Activated CD8-positive, alpha-beta memory T cell treated with anti-CD3 and anti-CD28 coated beads, Interleukin-2, amount 50 U/mL, for 24 hours (primary cell): ENCODE measurements around the gene ZNF578.
A peak's percentile ranks its signal among the peaks of the same experiment; 100 is the strongest.
"Not testable (repeated sequence)": the region's sequence is repeated elsewhere in the genome, so short reads cannot be mapped to it uniquely, and the experiment has no call there.

ENCODE experiments used
- DNase-seq: peaks from one replicate; pipeline ENCODE4 v3.0.0-alpha.2; 2020; ENCODE audit errors: extremely low read depth

Gene ZNF578

DNA sequence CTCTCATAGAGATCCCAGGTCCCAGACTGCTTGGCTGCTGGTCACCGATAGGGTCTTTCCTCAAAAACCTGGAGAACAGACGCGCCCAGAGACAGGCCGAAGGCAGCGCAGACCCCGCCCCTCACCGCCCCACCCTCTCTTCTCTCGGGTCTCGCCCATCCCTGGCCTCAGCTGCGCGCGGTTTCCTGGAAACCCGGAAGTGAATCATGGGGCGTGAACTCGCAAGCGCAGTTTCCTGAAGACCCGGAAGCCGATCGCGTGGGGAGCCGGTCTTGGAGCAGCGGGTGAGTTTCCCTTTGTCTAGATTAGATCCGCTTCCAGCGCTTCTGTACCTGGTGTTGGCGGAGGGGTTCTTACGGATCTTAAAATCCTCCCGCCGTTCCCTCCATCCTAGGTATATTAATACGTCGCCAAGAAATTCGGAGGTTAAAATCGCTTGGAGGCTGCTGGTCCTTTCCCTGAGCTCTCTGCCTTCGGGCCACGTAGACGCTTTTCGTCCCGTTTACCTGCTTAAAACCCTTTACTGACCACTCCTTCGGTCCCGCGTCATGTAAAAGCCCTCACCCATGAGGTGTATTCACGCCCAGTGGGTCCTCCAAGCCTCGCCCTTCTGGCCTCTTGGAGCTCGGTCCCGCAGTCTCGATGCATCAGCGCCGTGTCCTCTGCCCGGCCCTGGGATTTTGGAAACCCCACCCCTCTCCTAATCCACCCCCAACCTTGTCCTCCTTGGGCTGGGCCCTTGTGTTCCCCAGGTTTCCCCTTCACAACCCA, at the start of gene ZNF578:
ZNF578 (plus strand) TSS at position 230 of the 771 bp plus-strand sequence. CDS start 48,293 bp downstream, outside the sequence.
- DNase-seq: peak; percentile 33

DNA sequence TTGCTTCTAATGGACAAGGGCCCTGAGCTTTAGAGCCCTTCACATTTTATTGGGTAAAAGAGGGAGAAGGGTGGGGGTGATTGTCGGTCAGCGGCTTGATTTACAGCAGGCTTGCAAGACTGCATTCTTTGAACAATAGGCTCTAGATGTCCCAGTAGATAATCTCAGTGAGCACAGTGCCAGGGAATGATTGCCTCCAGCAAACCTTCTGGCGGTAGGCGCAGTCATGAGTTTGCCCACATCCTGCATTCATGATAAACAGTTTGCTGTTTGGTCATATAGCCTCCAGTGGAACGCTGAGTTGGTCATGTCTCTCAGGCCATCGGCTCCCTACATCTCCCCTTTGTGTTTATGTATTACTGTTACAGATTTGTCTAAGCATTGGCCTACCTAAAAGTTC, 43.1 kb upstream of the ZNF578 start:
- no peak for DNase-seq

DNA sequence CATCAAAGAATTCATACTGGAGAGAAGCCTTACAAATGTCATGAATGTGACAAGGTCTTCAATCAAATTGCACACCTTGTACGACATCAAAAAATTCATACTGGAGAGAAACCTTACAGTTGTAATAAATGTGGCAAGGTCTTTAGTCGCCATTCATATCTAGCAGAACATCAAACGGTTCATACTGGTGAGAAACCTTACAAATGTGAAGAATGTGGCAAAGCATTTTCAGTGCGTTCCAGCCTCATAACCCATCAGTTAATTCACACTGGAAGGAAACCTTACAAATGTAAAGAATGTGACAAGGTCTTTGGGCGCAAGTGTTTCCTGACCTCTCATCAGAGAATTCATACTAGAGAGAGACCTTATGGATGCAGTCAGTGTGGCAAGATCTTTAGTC, 37.6 kb upstream of the ZNF578 start:
- no peak for DNase-seq

DNA sequence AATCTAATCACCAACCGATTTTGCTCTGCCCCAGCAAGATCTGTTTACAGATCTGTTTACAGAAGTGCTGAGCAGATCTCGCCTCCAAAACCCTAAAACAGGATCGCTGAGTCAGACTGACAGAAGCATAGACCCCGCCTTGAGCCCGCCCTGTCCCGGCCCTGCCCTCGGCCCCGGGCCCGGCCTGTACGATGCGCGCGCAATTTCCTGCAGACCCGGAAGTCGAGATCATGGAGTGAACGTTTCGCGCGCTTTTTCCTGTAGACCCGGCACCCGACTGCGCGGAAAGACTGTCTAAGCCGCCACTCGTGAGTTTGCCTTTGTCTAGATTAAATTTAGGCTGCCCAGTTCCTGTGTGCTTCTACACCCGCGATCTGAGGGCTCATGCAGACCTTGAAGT, 24.4 kb upstream of the ZNF578 start, which contains the start of gene ZNF534:
ZNF534 (plus strand) TSS at position 212 of the 400 bp plus-strand sequence. CDS start 2,327 bp downstream, outside the sequence.
- no peak for DNase-seq

DNA sequence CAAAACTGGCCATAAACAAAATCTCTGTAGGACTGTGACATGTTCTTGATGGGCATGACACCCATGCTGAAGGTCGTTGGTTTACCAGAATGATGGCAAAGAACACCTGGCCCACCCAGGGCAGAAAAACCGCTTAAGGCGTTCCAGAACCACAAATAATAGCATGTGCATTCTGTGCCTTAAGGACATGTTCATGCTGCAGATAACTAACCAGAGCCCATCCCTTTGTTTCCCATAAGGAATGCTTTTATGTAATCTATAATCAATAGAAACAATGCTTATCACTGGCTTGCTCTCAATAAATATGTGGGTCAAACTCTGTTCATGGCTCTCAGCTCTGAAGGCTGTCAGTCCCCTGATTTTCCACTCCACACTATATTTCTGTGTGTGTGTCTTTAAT, 11.2 kb upstream of the ZNF578 start:
- no peak for DNase-seq

DNA sequence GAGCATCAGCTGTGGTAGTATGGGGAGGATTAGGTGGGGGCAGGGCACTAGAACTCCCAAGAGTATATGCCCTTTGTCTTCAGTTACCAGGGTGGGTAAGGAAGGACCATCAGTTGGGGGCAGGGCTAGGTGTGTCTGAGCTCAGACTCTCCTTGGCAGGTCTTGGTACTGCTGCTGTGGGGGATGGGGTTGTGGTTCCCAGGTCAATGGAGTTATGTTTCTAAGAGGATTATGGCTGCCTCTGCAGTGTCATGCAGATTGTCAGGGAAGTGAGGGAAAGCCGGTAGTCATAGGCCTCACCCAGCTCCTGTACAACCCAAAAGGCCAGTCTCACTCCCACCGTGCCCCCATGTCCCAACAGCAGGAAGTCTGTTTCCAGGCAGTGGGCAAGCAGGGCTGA, 8.8 kb upstream of the ZNF578 start:
- no peak for DNase-seq

DNA sequence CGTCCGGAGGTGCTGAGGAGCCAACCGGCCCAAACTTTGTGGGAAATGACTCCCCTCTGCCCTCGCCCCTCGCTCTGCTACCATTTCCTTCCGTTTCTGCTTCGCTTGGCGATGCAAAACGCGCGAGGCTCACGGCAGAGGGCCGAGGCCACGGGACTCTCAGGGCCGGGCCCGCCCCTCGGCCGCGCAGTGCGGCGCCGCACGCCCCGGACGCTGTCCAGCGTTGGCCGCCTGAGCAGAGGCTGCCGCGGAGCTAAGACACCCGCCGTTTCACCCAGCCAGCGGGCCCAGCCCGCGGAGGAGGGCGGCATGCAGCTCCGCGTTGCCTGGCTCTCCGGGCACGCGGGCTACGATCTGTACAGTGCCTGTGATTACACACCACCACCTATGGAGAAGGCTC, 2.1 kb upstream of the ZNF578 start:
- DNase-seq: no peak

DNA sequence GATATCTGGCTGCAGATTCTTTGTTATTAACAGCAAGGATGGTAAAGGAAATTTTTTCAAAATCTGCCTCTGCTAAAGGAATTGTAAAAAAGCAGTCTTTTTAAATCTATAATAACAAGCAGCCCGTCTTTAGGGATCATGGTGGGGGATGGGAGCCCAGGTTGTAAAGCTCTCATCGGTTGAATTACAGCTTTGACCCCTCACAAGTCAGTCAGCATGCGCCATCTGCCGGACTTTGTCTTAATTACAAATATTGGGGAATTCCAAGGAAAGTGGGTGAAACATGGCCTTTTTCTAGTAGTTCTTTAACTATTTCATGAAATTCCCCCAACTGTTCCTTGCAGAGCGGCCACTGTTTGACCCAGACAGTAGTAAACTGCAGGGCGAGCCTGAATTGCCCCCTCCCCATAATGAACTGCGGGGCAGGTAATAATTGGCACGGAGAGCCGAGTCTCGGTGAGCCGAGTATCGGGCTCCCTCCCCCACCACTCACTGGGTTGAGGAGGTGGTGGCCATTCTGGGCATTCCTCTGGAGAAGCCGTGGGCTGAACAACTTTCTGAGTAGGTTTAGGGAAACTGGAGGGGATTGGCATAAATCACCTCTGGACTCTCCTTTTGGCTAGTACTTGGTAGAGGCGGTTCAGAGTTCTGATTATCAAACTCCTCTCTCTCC, 11.6 kb downstream of the ZNF578 start:
- DNase-seq: no peak

DNA sequence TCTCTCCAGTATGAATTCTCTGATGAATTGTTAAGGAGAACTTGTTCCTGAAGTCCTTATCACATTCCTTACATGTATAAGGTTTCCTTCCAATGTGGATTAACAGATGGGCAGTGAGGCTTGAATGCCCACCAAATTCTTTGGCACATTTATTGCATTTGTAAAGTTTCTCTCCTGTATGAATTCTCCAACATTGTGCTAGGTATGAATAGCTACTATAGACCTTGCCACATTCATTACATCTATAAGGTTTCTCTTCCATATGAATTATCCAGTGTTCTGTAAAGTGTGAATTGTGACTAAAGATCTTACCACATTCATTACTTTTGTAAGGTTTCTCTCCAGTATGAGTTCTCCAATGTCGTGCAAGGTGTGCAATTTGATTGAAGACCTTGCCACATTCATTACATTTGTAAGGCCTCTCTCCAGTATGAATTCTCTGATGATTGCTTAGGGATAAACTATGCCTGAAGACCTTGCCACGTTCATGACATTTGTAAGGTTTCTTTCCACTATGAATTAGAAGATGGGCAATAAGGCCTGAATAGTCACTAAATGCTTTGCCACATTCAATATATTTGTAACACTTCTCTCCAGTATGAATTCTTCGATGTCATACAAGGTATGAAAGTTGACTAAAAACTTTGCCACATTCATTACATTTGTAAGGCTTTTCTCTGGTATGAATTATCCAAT, 20.4 kb downstream of the ZNF578 start:
- DNase-seq: no peak

DNA sequence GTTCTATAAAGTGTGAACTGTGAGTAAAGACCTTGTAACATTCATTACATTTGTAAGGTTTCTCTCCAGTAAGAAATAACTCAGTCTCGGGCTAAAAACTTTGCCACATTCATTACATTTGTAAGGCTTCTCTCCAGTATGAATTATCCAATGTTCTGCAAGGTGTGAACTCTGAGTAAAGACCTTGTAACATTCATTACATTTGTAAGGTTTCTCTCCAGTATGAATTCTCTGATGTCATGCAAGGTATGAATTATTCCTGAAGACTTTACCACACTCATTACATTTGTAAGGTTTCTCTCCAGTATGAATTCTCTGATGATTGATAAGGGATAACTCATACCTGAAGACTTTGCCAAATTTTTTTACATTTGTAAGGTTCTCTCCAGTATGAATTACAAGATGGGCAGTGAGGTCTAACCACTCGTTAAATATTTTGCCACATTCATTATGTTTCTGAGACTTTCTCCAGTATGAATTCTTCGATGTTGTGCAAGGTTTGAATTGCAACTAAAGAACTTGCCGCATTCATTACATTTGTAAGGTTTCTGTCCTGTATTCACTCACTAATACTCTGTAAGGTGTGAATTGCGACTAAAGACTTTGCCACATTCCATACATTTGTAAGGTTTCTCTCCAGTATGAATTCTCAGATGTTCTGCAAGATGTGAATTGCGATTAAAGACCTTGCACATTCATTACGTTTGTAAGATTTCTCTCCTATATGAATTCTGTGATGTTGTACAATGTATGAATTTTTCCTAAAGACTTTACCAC, 21.2 kb downstream of the ZNF578 start:
- no peak for DNase-seq

DNA sequence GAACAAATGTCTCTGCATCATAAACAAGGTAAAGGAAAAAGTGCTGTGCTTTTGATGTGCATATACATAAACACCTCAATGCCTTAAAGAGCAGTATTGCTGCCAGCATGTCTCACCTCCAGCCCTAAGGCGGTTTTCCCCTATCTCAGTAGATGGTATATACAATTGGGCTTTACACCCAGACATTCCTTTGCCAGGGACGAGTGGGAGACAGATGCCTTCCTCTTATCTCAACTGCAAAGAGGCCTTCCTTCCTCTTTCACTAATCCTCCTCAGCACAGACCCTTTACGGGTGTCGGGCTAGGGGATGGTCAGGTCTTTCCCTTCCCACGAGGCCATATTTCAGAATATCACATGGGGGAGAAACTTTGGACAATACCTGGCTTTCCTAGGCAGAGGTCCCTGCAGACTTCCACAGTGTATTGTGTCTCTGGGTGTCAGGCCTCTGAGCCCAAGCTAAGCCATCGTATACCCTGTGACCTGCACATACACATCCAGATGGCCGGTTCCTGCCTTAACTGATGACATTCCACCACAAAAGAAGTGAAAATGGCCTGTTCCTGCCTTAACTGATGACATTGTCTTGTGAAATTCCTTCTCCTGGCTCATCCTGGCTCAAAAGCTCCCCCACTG, 30.9 kb downstream of the ZNF578 start:
- not testable (repeated sequence) for DNase-seq

DNA sequence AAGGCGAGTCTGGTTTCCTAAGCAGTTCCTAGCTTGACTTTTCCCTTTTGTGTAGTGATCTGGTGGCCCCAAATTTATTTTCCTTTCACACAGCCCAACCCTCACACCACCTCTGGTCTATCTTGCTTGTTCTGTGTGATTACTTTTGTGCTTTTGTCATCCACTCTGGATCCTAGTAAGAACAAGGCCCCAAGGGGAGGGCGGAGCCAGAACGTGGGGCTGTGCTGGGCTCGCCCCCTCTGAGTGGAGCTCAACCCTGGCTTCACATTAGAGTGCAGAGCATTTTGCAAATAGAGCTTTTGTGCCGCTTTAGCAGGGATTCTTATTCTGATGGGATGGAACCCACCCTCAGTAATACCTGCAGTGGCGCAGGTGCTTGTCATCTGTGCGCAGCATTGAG, 31.7 kb downstream of the ZNF578 start:
- not testable (repeated sequence) for DNase-seq

DNA sequence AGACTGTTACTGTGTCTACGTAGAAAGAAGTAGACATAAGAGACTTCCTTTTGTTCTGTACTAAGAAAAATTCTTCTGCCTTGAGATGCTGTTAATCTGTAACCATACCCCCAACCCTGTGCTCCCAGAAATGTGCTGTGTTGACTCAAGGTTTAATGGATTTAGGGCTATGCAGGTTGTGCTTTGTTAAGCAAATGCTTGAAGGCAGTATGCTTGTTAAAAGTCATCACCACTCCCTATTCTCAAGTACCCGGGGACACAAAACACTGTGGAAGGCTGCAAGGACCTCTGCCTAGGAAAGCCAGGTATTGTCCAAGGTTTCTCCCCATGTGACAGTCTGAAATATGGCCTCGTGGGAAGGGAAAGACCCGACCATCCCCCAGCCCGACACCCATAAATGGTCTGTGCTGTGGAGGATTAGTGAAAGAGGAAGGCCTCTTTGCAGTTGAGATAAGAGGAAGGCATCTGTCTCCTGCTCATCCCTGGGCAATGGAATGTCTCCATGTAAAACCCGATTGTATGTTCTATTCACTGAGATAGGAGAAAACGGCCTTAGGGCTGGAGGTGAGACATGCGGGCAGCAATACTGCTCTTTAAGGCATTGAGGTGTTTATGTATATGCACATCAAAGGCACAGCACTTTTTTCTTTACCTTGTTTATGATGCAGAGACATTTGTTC, 32.3 kb downstream of the ZNF578 start:
- not testable (repeated sequence) for DNase-seq

DNA sequence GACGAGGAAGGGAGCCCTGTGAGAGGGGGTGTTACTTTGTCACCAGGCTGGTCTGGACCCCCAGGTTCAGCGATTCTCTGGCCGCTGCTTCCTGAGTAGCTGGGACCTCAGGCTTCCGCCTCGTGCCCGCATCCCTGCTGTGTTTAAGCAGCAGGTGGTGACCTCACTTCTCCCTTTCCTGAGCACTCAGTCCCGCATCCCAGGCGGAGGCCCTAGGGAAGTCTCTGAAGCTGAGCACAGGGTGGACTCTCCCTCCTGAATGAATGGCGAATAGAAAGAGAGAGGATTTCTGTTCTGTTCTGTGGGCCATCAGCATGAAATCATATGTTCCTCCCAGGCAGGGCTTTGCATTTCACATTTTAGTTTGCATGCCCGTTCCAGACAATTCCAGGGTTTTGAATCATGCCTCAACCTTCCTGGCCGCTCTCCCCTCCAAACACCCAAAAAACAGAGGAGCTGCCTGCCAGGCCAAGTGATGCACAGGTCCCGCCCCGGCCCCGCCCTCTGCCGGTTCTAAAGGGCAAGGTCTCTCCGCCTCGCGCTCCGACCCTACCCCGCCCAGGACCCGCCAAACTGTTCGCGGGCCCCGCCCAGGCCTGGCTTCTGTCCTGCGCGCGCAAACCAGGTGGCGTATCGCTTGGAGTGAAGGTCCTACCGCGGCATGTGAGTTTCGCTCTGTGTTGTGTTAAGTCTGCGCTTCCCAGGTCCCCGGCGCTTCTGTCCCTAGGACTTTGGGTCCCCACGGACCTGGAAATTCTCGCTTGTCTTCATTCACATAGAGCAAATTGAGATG, 39.0 kb downstream of the ZNF578 start:
- DNase-seq: no peak

DNA sequence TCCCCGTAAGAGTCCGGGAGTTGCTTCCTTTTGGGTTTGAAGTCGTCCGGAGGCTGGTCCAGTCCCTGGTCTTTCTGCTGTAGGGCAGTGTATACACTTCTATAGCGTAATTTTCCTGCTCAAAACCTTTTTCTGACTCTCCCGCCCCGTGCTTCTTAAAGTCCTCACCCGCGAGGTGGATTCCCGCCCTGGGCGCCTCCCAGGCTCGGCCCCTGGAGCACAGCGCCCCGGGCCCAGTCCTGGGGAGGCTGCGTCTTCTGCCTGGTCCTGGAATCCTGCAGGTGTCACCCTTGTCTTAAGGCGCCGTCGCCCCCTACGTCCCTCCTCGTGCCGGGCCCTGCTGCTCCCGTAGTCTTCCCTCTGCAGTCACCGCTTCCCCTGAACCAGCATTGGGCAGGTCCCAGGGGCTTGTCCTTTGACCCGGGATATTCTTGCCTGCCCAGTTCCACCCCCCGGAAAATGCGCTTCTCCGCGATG, 39.7 kb downstream of the ZNF578 start:
- no peak for DNase-seq

DNA sequence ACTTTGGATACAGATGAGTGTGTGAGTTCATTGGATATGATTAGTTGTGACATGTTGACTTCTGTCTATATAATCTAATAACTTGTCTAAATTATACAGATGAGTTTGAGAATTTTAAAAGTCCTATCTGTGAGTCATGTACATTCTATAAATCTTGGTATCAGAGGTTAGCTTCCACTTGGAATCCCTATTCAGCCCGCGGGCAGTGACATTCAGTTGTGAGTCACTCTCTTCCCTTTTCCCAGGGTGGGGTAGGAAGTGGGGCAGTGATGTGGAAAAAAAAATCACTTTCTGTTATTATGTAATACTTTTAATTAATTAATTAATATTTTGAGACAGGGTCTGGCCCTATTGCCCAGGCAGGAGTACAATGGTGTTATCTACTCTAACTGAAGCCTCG, 41.2 kb downstream of the ZNF578 start:
- DNase-seq: no peak

DNA sequence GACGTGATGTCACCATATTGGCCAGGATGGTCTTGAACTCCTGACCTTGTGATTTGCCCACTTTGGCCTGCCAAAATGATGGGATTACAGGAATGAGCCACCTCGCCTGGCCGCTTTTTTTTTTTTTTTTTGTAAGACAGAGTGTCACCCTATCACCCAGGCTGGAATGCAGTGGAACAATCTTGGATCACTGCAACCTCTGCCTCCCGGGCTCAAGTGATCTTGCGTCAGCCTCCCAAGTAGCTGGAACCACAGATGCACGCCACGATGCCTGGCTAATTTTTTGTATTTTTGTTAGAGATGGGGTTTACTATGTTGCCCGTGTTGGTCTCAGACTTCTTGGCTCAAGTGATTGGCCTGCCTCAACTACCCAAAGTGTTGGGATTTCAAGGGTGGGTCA, 45.2 kb downstream of the ZNF578 start:
- no peak for DNase-seq

DNA sequence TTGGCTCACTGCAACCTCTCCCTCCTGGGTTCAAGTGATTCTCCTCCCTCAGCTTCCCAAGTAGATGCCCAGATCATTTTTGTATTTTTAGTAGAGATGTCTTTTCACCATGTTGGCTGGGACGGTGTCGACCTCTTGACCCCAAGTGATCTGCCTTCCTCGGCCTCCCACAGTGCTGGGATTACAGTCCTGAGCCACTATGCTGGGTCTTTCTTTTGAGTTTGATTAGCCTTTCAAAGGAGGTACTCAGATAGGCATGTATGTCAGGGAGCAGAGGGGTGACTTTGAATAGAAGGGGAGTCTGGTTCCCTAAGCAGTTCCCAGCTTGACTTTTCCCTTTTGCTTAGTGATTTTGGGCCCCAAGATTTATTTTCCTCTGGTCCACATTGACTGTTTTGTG, 47.1 kb downstream of the ZNF578 start:
- DNase-seq: not testable (repeated sequence)

DNA sequence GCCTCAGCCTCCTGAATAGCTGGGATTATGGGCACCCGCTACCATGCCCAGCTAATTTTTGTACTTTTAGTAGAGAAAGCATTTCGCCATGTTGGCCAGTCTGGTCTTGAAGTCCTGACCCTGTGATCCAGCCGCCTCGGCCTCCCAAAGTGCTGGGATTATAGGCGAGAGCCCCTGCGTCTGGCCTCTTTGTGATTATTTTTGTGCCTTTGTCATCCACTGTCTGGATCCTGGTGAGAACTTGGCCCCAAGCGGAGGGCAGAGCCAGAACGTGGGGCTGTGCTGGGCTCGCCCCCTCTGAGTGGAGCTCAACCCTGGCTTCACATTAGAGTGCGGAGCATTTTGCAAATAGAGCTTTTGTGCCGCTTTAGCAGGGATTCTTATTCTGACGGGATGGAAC, 47.6 kb downstream of the ZNF578 start:
- not testable (repeated sequence) for DNase-seq

DNA sequence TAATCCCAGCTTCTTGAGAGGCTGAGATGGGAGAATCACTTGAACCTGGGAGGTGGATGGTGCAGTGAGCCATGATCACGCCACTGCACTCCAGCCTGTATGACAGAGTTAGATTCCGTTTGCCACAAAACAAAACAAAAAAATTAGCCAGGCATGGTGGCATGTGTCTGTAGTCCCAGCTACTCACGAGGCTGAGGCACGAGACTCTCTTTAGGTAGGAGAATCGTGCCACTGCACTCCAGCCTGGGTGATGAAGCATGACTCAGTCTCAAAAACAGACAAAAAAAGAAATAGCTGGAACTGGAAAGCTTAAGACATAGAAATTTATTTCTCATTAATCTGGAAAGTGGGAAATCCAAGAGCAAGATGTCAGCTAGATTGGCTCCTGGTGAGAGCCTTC, 53.9 kb downstream of the ZNF578 start:
- no peak for DNase-seq
